DND-41 (cell line): ENCODE measurements around the gene LTBP1.
"Not testable (repeated sequence)": the region's sequence is repeated elsewhere in the genome, so short reads cannot be mapped to it uniquely, and the experiment has no call there.

Source experiments
- ATAC-seq: fragments of 200-7000 bp; cut with Tn5 transposase; 3 replicates; pipeline ENCODE4 v1.9.1; 2021; ENCODE audit warnings: low read depth; ENCODE audit not compliant: insufficient read depth
- DNase-seq: peaks from one replicate; pipeline ENCODE4 v3.0.0-alpha.2; 2020
- H2AFZ ChIP-seq: 2 replicates; pipeline ENCODE4 v1.6.0; 2012; ENCODE audit warnings: low read depth, low read length
- H3K27ac ChIP-seq: 2 replicates; pipeline ENCODE4 v1.5.1; 2012; ENCODE audit warnings: low read length, inconsistent platforms
- H3K27me3 ChIP-seq: fragments of 200-600 bp; sonication (generic); 2 replicates; pipeline ENCODE4 v1.6.0; 2012; ENCODE audit warnings: low read length, mild to moderate bottlenecking, inconsistent platforms; ENCODE audit not compliant: insufficient read depth, poor library complexity
- H3K36me3 ChIP-seq: 2 replicates; pipeline ENCODE4 v1.5.1; 2012; ENCODE audit warnings: low read length, inconsistent platforms; ENCODE audit not compliant: insufficient read depth
- H3K4me1 ChIP-seq: 2 replicates; pipeline ENCODE4 v1.5.1; 2012; ENCODE audit warnings: mild to moderate bottlenecking, low read length; ENCODE audit not compliant: insufficient read depth
- H3K4me2 ChIP-seq: 2 replicates; pipeline ENCODE4 v1.6.0; 2012; ENCODE audit warnings: mild to moderate bottlenecking, moderate library complexity, low read length, inconsistent platforms; ENCODE audit not compliant: insufficient read depth
- H3K4me3 ChIP-seq, 2 experiments: fragments of 200-600 bp in 1 of 2; shearing (Covaris generic) in 1 of 2; 2 replicates each; pipeline ENCODE4 v1.5.1; 2012 to 2016; ENCODE audit warnings: inconsistent platforms in 2 of 2, low read length in 2 of 2, mild to moderate bottlenecking in 2 of 2, low read depth in 1 of 2, moderate library complexity in 1 of 2
- H3K79me2 ChIP-seq: 2 replicates; pipeline ENCODE4 v1.6.0; 2012; ENCODE audit warnings: low read length, inconsistent platforms; ENCODE audit not compliant: insufficient read depth
- H3K9ac ChIP-seq: 2 replicates; pipeline ENCODE4 v1.6.0; 2012; ENCODE audit warnings: low read depth, mild to moderate bottlenecking, inconsistent platforms, low read length, moderate library complexity
- H3K9me3 ChIP-seq: 2 replicates; pipeline ENCODE4 v1.5.1; 2012; ENCODE audit warnings: low read length, moderate library complexity, mild to moderate bottlenecking, inconsistent platforms; ENCODE audit not compliant: insufficient read depth, severe bottlenecking
- H4K20me1 ChIP-seq: 2 replicates; pipeline ENCODE4 v1.6.0; 2012; ENCODE audit warnings: low read length; ENCODE audit not compliant: insufficient read depth
- EZH2 ChIP-seq: IDR thresholded peaks from 3 replicates; pipeline ENCODE4 v1.6.1; 2012; ENCODE audit warnings: borderline replicate concordance, low read depth, mild to moderate bottlenecking, moderate library complexity, low read length, inconsistent platforms; ENCODE audit not compliant: severe bottlenecking
- TF ChIP-seq, protein P1 (sequence below): IDR thresholded peaks from 2 replicates; pipeline ENCODE4 v1.5.1; 2012; ENCODE audit warnings: borderline replicate concordance, low read length, moderate library complexity, mild to moderate bottlenecking; ENCODE audit not compliant: poor library complexity, severe bottlenecking; ENCODE audit errors: extremely low read depth

LTBP1 gene

DNA sequence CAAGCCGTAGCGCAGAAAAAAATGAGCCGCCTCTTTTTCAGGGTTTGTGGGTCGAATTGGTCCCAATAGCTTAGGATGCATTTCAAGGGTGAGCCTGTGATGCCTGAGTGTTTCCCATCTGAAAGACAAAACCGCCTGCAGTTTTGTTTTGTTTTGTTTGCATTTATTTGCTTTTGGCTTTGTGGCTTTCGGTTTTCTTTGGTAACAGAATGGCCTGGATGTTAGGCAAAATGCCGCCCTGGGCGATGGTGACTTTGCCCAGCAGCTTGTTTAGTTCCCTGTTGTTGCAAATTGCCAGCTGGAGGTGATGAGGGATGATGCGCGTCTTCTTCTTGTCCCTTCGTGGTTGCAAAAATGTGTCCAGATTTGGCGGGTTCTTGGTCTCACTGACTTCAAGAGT, 109.4 kb downstream of the LTBP1 start:
- no peaks in the 10 kb centered on the region for H3K79me2 ChIP-seq
- ATAC-seq = no peak
- TF ChIP-seq, protein P1, sequence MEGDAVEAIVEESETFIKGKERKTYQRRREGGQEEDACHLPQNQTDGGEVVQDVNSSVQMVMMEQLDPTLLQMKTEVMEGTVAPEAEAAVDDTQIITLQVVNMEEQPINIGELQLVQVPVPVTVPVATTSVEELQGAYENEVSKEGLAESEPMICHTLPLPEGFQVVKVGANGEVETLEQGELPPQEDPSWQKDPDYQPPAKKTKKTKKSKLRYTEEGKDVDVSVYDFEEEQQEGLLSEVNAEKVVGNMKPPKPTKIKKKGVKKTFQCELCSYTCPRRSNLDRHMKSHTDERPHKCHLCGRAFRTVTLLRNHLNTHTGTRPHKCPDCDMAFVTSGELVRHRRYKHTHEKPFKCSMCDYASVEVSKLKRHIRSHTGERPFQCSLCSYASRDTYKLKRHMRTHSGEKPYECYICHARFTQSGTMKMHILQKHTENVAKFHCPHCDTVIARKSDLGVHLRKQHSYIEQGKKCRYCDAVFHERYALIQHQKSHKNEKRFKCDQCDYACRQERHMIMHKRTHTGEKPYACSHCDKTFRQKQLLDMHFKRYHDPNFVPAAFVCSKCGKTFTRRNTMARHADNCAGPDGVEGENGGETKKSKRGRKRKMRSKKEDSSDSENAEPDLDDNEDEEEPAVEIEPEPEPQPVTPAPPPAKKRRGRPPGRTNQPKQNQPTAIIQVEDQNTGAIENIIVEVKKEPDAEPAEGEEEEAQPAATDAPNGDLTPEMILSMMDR = no peak
- no peak for TF ChIP-seq EZH2
- H2AFZ ChIP-seq = no peak overlapping the region
- no peak overlapping the region for H3K27ac ChIP-seq
- no peaks in the 10 kb centered on the region for H4K20me1 ChIP-seq
- no peaks in the 10 kb centered on the region for H3K9me3 ChIP-seq
- no peaks in the 10 kb centered on the region for H3K4me1 ChIP-seq
- H3K4me2 ChIP-seq = no peak overlapping the region
- DNase-seq = no peak
- H3K36me3 ChIP-seq = no peaks in the 10 kb centered on the region
- H3K9ac ChIP-seq = no peak overlapping the region
- no peak overlapping the region for H3K4me3 ChIP-seq
- H3K27me3 ChIP-seq = no peaks in the 10 kb centered on the region

DNA sequence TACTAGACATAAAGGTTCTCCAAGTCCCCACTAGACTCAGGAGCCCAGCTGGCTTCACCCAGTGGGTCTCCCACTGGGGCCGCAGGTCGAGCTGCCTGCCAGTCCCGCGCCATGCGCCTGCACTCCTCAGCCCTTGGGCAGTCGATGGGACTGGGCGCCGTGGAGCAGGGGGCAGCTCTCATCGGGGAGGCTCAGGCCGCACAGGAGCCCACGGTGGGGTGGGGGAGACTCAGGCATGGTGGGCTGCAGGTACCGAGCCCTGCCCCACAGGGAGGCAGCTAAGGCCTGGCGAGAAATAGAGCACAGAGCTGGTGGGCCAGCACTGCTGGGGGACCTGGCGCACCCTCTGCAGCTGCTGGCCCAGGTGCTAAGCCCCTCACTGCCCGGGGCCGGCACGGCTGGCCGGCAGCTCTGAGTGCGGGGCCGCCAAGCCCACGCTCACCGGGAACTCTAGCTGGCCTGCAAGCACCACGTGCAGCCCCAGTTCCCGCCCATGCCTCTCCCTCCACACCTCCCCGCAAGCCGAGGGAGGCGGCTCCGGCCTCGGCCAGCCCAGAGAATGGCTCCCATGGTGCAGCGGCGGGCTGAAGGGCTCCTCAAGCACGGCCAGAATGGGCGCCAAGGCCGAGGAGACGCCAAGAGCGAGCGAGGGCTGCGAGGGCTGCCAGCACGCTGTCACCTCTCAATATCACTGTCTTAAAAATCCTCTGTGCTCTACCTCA, 110.7 kb downstream of the LTBP1 start:
- not testable (repeated sequence) for H3K27me3 ChIP-seq, ATAC-seq, H3K9ac ChIP-seq, H3K27ac ChIP-seq, H2AFZ ChIP-seq, H3K79me2 ChIP-seq, H3K4me1 ChIP-seq, H4K20me1 ChIP-seq, H3K4me2 ChIP-seq, DNase-seq, H3K36me3 ChIP-seq, H3K4me3 ChIP-seq, H3K9me3 ChIP-seq

DNA sequence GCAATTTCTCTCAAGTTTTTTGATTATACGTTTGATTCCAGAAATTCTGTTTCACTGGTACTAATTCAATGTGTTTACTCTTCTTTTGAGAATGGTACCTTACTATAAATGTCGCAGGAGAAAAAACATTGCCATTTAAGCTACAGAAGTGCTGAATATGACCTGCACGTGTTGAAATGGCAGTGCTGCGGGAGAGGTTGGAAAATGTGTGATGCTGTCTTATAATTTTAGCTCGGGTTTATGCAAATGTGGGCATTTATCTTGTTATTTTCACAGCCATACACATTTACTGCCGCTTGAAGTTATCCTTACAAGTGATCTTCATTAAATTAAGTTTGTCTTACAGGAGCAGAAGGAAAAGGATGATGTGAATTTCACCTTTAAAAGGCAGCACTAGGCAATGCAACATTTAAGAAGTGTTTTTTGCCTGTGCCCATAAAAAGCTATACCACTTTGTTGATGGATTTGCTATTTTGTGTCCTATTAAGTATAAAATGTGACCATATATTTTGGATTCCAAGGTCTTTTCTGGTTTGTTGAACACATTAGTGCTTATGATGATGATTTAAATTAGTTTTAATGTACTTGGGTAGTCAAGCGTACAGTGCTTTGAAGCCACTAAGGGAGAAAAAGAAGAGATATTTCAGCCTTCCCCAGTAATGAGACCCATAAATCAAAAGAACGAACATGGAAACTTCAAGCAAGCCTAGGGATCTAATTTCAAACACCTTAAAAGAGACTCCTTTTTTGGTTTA, 112.1 kb downstream of the LTBP1 start:
- ATAC-seq (no peak), DNase-seq (no peak)
- H3K4me1 ChIP-seq = no peaks in the 10 kb centered on the region
- no peak overlapping the region for H3K9ac ChIP-seq
- TF ChIP-seq, protein P1 = no peak
- TF ChIP-seq EZH2 = no peak
- H3K27ac ChIP-seq = no peak overlapping the region
- H4K20me1 ChIP-seq = no peaks in the 10 kb centered on the region
- H3K9me3 ChIP-seq = no peaks in the 10 kb centered on the region
- H3K79me2 ChIP-seq = no peaks in the 10 kb centered on the region
- no peak overlapping the region for H2AFZ ChIP-seq
- H3K4me3 ChIP-seq = no peak overlapping the region
- H3K36me3 ChIP-seq = no peaks in the 10 kb centered on the region
- no peaks in the 10 kb centered on the region for H3K27me3 ChIP-seq
- no peak overlapping the region for H3K4me2 ChIP-seq

DNA sequence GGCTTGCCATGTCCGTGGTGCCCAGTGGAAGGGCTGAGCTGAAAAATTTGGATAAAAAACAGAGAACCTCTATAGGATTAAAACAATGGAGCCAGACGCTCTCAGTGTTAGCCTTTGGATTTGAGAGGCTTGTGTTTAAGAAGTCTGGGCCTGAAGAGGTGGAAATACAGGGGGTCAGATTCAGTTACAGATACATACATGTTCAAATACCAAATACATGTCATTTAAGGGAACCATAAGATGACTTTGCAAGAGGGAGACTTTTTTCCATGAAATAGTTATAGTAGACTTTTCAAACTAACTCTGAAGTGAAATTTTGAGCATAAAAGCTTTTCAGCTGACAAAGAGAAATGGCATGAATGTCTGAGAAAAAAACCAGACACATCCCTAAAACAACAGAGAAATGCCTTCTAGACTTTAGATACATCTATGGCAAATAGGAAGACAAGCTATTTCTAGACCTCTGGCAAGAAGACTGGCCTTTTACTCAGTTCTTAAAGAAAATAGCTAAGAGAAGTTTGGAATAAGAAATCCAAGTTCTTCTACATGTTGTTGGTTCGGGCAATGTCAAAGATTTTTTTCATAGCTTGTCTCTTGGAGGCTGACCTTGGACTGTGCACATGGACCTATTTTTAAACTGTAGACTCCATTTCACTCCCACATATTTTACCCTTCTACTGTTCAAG, 112.9 kb downstream of the LTBP1 start:
- Histone ChIP-seq H3K4me1 (no peaks in the 10 kb centered on the region), H3K4me2 (no peak overlapping the region), H3K27me3 (no peaks in the 10 kb centered on the region), H4K20me1 (no peaks in the 10 kb centered on the region), H3K9ac (no peak overlapping the region), H3K4me3 (no peak overlapping the region), H2AFZ (no peak overlapping the region), H3K79me2 (no peaks in the 10 kb centered on the region), H3K9me3 (no peaks in the 10 kb centered on the region), H3K27ac (no peak overlapping the region), H3K36me3 (no peaks in the 10 kb centered on the region)
- DNase-seq = no peak
- TF ChIP-seq, protein P1 = no peak
- no peak for TF ChIP-seq EZH2
- ATAC-seq = no peak
